Adrenal gland (tissue), 5 donors: ENCODE results near the gene KRT78.

ENCODE experiments used
- POLR2A ChIP-seq, 2 donors: fragments of 450-650 bp; IDR thresholded peaks; one replicate each; pipeline ENCODE4 v1.6.1; 2017; ENCODE audit warnings: antibody characterized with exemption in 2 of 2, mild to moderate bottlenecking in 2 of 2, moderate library complexity in 1 of 2
- TF ChIP-seq, protein P1 (sequence below), 6 experiments: fragments of 450-650 bp in 4 of 6; fragments of 200-600 bp in 2 of 6; sonication (generic) in 1 of 6; IDR thresholded peaks; 1 replicate in 5 of 6; 2 replicates in 1 of 6; pipeline versions ENCODE4 v1.5.1 to v1.8.0; 2016 to 2021; ENCODE audit warnings: antibody characterized with exemption in 6 of 6, mild to moderate bottlenecking in 2 of 6, moderate library complexity in 1 of 6
- donor health status: DM: no; HTN: no; CAD: no.

DNA sequence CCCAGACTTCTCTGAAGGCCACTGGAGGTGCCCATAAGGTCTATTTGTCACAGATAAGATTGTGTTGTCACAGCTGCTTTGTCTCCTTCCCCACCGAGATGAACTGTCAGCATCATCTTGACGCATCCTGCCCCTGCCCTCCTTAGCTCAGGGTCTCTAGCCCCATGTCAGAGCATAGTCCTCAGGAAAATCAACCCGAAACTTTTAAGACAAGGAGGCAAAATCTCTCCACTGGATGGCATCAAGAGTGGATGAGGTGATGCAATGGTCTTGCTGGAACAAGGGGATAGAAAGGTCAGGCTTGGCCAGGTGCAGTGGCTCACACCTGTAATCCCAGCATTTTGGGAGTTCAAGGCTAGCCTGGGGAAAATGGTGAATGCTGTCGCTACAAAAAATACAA lies 22.8 kb downstream of the KRT78 start:
- TF ChIP-seq, protein P1, sequence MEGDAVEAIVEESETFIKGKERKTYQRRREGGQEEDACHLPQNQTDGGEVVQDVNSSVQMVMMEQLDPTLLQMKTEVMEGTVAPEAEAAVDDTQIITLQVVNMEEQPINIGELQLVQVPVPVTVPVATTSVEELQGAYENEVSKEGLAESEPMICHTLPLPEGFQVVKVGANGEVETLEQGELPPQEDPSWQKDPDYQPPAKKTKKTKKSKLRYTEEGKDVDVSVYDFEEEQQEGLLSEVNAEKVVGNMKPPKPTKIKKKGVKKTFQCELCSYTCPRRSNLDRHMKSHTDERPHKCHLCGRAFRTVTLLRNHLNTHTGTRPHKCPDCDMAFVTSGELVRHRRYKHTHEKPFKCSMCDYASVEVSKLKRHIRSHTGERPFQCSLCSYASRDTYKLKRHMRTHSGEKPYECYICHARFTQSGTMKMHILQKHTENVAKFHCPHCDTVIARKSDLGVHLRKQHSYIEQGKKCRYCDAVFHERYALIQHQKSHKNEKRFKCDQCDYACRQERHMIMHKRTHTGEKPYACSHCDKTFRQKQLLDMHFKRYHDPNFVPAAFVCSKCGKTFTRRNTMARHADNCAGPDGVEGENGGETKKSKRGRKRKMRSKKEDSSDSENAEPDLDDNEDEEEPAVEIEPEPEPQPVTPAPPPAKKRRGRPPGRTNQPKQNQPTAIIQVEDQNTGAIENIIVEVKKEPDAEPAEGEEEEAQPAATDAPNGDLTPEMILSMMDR (IDR thresholded peaks at IDR 0.05), result no peak
- TF ChIP-seq POLR2A (IDR thresholded peaks at IDR 0.05), result no peak
